Measurements from ENCODE around the gene GJA3. TPM values are rescaled to one million over a fixed set of nuclear protein-coding genes. Genes with fewer than 3 reads are reported as not detected.

GJA3 gene
- total and polyA plus RNA-seq, 2 of the 4 experiments (the other 2 are of a cell fraction) = 1.5 to 2.7 TPM

GRCh38 chr13:20116213-20116612 lies 44.6 kb downstream of the GJA3 start:
- WGBS, 2 experiments (ENCODE audit: extremely low coverage in 2 of 2, insufficient read length in 1 of 2) = 100% methylated on average over 3 of the region's 6 CpGs; no CpG with 5 or more reads in 1 of the 2 experiments
- intact Hi-C loops (cut with micrococcal nuclease) = no loop called here

More at GRCh38 chr13:20116213-20116612, 44.6 kb downstream of the GJA3 start:
- no peak overlapping the region for H4K5ac ChIP-seq (ENCODE audit: low read depth, low read length)
- peaks cover 8% of the 10 kb centered on the region; the same call in 1 of the 2 replicates for H3K4me1 ChIP-seq (ENCODE audit: control insufficient read depth, insufficient read depth, low read length)
- H2BK5ac ChIP-seq (ENCODE audit: low read depth, low read length, poor library complexity, severe bottlenecking) = no peak overlapping the region
- H3K79me1 ChIP-seq (ENCODE audit: low read depth in 1 of 2, low read length in 2 of 2) = no peaks in the 10 kb centered on the region
- no peaks in the 10 kb centered on the region for H4K20me1 ChIP-seq (ENCODE audit: insufficient read depth, low read length)
- H3K4me3 ChIP-seq (ENCODE audit: insufficient read depth, low read depth, low read length) = no peak overlapping the region
- dilution Hi-C loops (cut with HindIII; ENCODE audit: low sequenced_read_pairs, unreplicated experiment) (no loop called here), in situ Hi-C loops (cut with MboI; ENCODE audit: low sequenced_read_pairs) (no loop called here)
- TF ChIP-seq CTCF (conservative IDR thresholded peaks at IDR 0.05; ENCODE audit: low read depth, low read length) (no peak), MAZ (IDR thresholded peaks at IDR 0.05; ENCODE audit: borderline replicate concordance, low read depth, low read length) (no peak), RAD21 (IDR thresholded peaks at IDR 0.05; ENCODE audit: low read length) (no peak)
- no peak overlapping the region for H3K23ac ChIP-seq (ENCODE audit: low read depth, low read length)
- no peaks in the 10 kb centered on the region for H3K36me3 ChIP-seq (ENCODE audit: control insufficient read depth, insufficient read depth, low read length)
- H4K8ac ChIP-seq (ENCODE audit: low read depth in 2 of 2, low read length in 2 of 2) = no peak overlapping the region
- BruUV-seq (replicated peaks) = no TSS peak
- POLR2A ChIA-PET (ENCODE audit: unreplicated experiment) = no interaction called here
- no peak overlapping the region for H2AK5ac ChIP-seq (ENCODE audit: low read depth, low read length)
- no peak overlapping the region for H2BK20ac ChIP-seq (ENCODE audit: low read depth, low read length)
- H3K9me3 ChIP-seq (ENCODE audit: control insufficient read depth, insufficient read depth, low read length) = no peaks in the 10 kb centered on the region
- H3K9me1 ChIP-seq (ENCODE audit: insufficient read depth, low read length) = no peaks in the 10 kb centered on the region
- H3K9ac ChIP-seq (ENCODE audit: low read depth, low read length) = no peak overlapping the region
- H2AK9ac ChIP-seq (replicated peaks; ENCODE audit: low read depth, low read length, poor library complexity) = no peak overlapping the region
- no peak overlapping the region for H3K4me2 ChIP-seq (ENCODE audit: low read depth, low read length)
- H4K91ac ChIP-seq (ENCODE audit: insufficient read depth, low read depth, low read length) = no peak overlapping the region
- no peak for DNase-seq
- no peaks in the 10 kb centered on the region; the same call in 1 of the 2 replicates for H3K27me3 ChIP-seq (ENCODE audit: control insufficient read depth, insufficient read depth, low read length)
- ATAC-seq (ENCODE audit: low read depth) = no peak
- H3K27ac ChIP-seq (ENCODE audit: insufficient read depth, low read length) = no peak overlapping the region
- H3K14ac ChIP-seq (replicated peaks; ENCODE audit: low read depth, low read length) = no peak overlapping the region
- CTCF ChIA-PET = no interaction called here
- no peak overlapping the region for H2BK15ac ChIP-seq (ENCODE audit: low read depth, low read length)
- no peak overlapping the region for H3K56ac ChIP-seq (ENCODE audit: extremely low read depth, insufficient read depth, low read length)
- H3K4ac ChIP-seq (ENCODE audit: low read depth, low read length) = no peak overlapping the region
- no peak overlapping the region for H2BK120ac ChIP-seq (ENCODE audit: low read depth, low read length)
- peak overlapping the region; percentile 43 for H2AFZ ChIP-seq (replicated peaks; ENCODE audit: low read length, poor library complexity)
- no peak overlapping the region for H3K18ac ChIP-seq (ENCODE audit: low read depth, low read length)
